A673 (cell line): ENCODE results near the gene NDUFA5.

Source experiments
- EZH2 ChIP-seq: fragments of 200-600 bp; sonication (generic); IDR thresholded peaks from 2 replicates; pipeline ENCODE4 v1.6.1; 2017; ENCODE audit warnings: borderline replicate concordance, low read depth, mild to moderate bottlenecking, mixed read lengths, antibody characterized with exemption, low read length; ENCODE audit not compliant: poor library complexity, severe bottlenecking
- TF ChIP-seq, protein P1 (sequence below): fragments of 300-800, 200-600 bp; sonication (generic); conservative IDR thresholded peaks from 2 replicates; pipeline ENCODE4 v1.5.1; 2017; ENCODE audit warnings: low read depth, mild to moderate bottlenecking, antibody characterized with exemption, low read length, moderate library complexity, mixed read lengths

DNA sequence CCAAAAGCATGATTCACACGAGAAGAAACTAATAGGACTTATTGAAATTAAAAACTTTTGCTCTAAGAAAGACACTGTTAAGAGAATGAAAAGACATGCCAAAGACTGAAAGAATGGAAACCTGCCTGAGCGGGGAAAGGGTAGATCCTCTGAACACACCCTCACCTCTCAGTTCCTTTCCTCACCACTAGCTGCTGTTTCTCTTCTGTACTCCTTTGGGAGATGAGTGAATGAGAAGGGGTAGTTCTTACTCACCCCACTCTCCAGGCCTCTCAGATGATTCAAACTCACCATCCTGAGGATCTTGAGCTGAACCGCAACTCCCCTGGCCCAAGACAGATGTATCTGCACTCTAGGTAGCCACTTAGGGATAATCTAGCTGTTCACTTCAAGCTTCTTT, 65.1 kb downstream of the NDUFA5 start:
- TF ChIP-seq, protein P1, sequence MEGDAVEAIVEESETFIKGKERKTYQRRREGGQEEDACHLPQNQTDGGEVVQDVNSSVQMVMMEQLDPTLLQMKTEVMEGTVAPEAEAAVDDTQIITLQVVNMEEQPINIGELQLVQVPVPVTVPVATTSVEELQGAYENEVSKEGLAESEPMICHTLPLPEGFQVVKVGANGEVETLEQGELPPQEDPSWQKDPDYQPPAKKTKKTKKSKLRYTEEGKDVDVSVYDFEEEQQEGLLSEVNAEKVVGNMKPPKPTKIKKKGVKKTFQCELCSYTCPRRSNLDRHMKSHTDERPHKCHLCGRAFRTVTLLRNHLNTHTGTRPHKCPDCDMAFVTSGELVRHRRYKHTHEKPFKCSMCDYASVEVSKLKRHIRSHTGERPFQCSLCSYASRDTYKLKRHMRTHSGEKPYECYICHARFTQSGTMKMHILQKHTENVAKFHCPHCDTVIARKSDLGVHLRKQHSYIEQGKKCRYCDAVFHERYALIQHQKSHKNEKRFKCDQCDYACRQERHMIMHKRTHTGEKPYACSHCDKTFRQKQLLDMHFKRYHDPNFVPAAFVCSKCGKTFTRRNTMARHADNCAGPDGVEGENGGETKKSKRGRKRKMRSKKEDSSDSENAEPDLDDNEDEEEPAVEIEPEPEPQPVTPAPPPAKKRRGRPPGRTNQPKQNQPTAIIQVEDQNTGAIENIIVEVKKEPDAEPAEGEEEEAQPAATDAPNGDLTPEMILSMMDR, result no peak
- TF ChIP-seq EZH2, result no peak
